Activated CD8-positive, alpha-beta T cell treated with anti-CD3 and anti-CD28 coated beads for 36 hours (primary cell): Measurements from ENCODE around the gene NEDD4. TPM values are rescaled to one million over a fixed set of nuclear protein-coding genes. Genes with fewer than 3 reads are reported as not detected.

Experiments
- ATAC-seq: fragments of 200-7000 bp; cut with Tn5 transposase; one replicate; pipeline ENCODE4 v1.10.0; 2021; ENCODE audit warnings: mild to moderate bottlenecking, moderate library complexity
- CTCF ChIA-PET: fragments of 350-600 bp; sonication (Branson Sonifier 250); formaldehyde crosslinking; loops from one replicate; lab custom pipeline; 2021; ENCODE audit warnings: antibody characterized with exemption; lab: Charles Lee
- POLR2A ChIA-PET: fragments of 350-600 bp; sonication (Branson Sonifier 250); formaldehyde crosslinking; loops from one replicate; lab custom pipeline; 2021; ENCODE audit warnings: antibody characterized with exemption; lab: Charles Lee
- DNase-seq: peaks from one replicate; pipeline ENCODE4 v3.0.0-alpha.2; 2020
- H3K27ac Mint-ChIP-seq: one replicate; pipeline ENCODE4 v1.8.0; 2021; ENCODE audit warnings: mild to moderate bottlenecking, mixed read lengths
- H3K27me3 Mint-ChIP-seq: one replicate; pipeline ENCODE4 v1.8.0; 2021; ENCODE audit warnings: mixed read lengths
- H3K36me3 Mint-ChIP-seq: one replicate; pipeline ENCODE4 v1.8.0; 2021; ENCODE audit warnings: low read depth, mixed read lengths
- H3K4me1 Mint-ChIP-seq: one replicate; pipeline ENCODE4 v1.8.0; 2021; ENCODE audit warnings: low read depth, mixed read lengths
- H3K4me3 Mint-ChIP-seq: one replicate; pipeline ENCODE4 v1.8.0; 2021; ENCODE audit warnings: mild to moderate bottlenecking, moderate library complexity, mixed read lengths
- H3K9me3 Mint-ChIP-seq: one replicate; pipeline ENCODE4 v1.8.0; 2021; ENCODE audit warnings: mixed read lengths
- CTCF ChIP-seq: fragments of 200-600 bp; IDR thresholded peaks from one replicate; pipeline ENCODE4 v1.8.0; 2022; ENCODE audit warnings: antibody characterized with exemption, mild to moderate bottlenecking
- intact Hi-C: fragments of 100-400 bp; cut with micrococcal nuclease; formaldehyde crosslinking; loops from one replicate; pipeline ENCODE4 v1.10.0; 2022
- total RNA-seq, 2 experiments: library from RNA; stranded (reverse); gene quantifications; one replicate each; pipeline ENCODE4 v1.2.3, GENCODE V29; 2021

The NEDD4 gene
- total RNA-seq, 2 experiments from 2014 or later, result 10.4 to 11.8 TPM

- ChIA-PET CTCF (no interaction called here), POLR2A (no interaction called here)
- Mint-ChIP-seq H3K27ac (no peak overlapping the region), H3K4me3 (no peak overlapping the region), H3K9me3 (peaks cover 2% of the 10 kb centered on the region), H3K4me1 (no peaks in the 10 kb centered on the region), H3K36me3 (peaks cover 4% of the 10 kb centered on the region), H3K27me3 (no peaks in the 10 kb centered on the region)
- no peak for TF ChIP-seq CTCF
- ATAC-seq (no peak), DNase-seq (no peak)
- intact Hi-C loops, result no loop called here
These were observed 23.8 kb downstream of the NEDD4 start for GRCh38 chr15:55969582-55969981.

- no peak for DNase-seq
- intact Hi-C loops, result no loop called here
- peaks cover 4% of the 10 kb centered on the region for H3K36me3 Mint-ChIP-seq
- ATAC-seq, result no peak
- H3K4me3 Mint-ChIP-seq, result no peak overlapping the region
- no peak overlapping the region for H3K27ac Mint-ChIP-seq
- no peak for TF ChIP-seq CTCF
- H3K27me3 Mint-ChIP-seq, result no peaks in the 10 kb centered on the region
- POLR2A ChIA-PET, result no interaction called here
- CTCF ChIA-PET, result no interaction called here
- no peaks in the 10 kb centered on the region for H3K4me1 Mint-ChIP-seq
- peaks cover 2% of the 10 kb centered on the region for H3K9me3 Mint-ChIP-seq
These were observed 24.5 kb downstream of the NEDD4 start for GRCh38 chr15:55968923-55969322.

- no peaks in the 10 kb centered on the region for H3K4me1 Mint-ChIP-seq
- ChIA-PET POLR2A (no interaction called here), CTCF (no interaction called here)
- H3K36me3 Mint-ChIP-seq, result peaks cover 4% of the 10 kb centered on the region
- ATAC-seq (no peak), DNase-seq (no peak)
- TF ChIP-seq CTCF, result no peak
- H3K4me3 Mint-ChIP-seq, result no peak overlapping the region
- no peak overlapping the region for H3K27ac Mint-ChIP-seq
- H3K27me3 Mint-ChIP-seq, result no peaks in the 10 kb centered on the region
- intact Hi-C loops, result no loop called here
- H3K9me3 Mint-ChIP-seq, result no peaks in the 10 kb centered on the region
These were observed 28.3 kb downstream of the NEDD4 start for GRCh38 chr15:55965091-55965490.

- POLR2A ChIA-PET, result no interaction called here
These were observed 32.5 kb downstream of the NEDD4 start for GRCh38 chr15:55960946-55961345.

More at GRCh38 chr15:55960946-55961345, 32.5 kb downstream of the NEDD4 start:
- H3K4me3 Mint-ChIP-seq, result no peak overlapping the region
- no peak for TF ChIP-seq CTCF
- CTCF ChIA-PET, result no interaction called here
- ATAC-seq (no peak), DNase-seq (no peak)
- H3K27me3 Mint-ChIP-seq, result no peaks in the 10 kb centered on the region
- no peaks in the 10 kb centered on the region for H3K4me1 Mint-ChIP-seq
- H3K27ac Mint-ChIP-seq, result no peak overlapping the region
- H3K36me3 Mint-ChIP-seq, result peaks cover 4% of the 10 kb centered on the region
- peaks cover 2% of the 10 kb centered on the region for H3K9me3 Mint-ChIP-seq
- intact Hi-C loops, result no loop called here
